Measurements from ENCODE around the gene FLOT2. TPM values are rescaled to one million over a fixed set of nuclear protein-coding genes. Genes with fewer than 3 reads are reported as not detected.

The FLOT2 gene
- total and polyA plus RNA-seq, 12 donors, result 23.8 to 193 (median 69.1) TPM

GRCh38 chr17:28867276-28867675 lies 30.3 kb downstream of the FLOT2 start:
- no peaks in the 10 kb centered on the region for H3K36me3 ChIP-seq (replicated peaks in 1 of 2)
- H3K4me1 ChIP-seq (replicated peaks in 1 of 2), result no peaks in the 10 kb centered on the region
- H3K9me3 ChIP-seq (replicated peaks in 1 of 3), result no peaks in the 10 kb centered on the region
- intact Hi-C loops (cut with DNase I), result no loop called here
- no peak overlapping the region for H3K4me3 ChIP-seq
- 76 to 84% (median 79%) methylated on average over 7 of the region's 7 CpGs for WGBS, 4 donors
- no peak overlapping the region for H3K27ac ChIP-seq
- TF ChIP-seq CTCF (IDR thresholded peaks at IDR 0.05) (no peak), POLR2A (IDR thresholded peaks at IDR 0.05) (no peak)
- no peaks in the 10 kb centered on the region for H3K27me3 ChIP-seq
- DNase-seq, result no peak

GRCh38 chr17:28865946-28866752 lies 31.4 kb downstream of the FLOT2 start:
- TF ChIP-seq CTCF (IDR thresholded peaks at IDR 0.05), result no peak
- no peak for TF ChIP-seq POLR2A (IDR thresholded peaks at IDR 0.05)
- H3K27ac ChIP-seq, result no peak overlapping the region
- H3K36me3 ChIP-seq (replicated peaks in 1 of 2), result peaks cover 0 to under 1% of the 10 kb centered on the region in 2 donors
- H3K9me3 ChIP-seq (replicated peaks in 1 of 3), result no peaks in the 10 kb centered on the region
- 66 to 88% (median 83%) methylated on average over 5 to 13 of the region's 13 CpGs for WGBS, 4 donors
- no peak overlapping the region for H3K4me3 ChIP-seq
- intact Hi-C loops (cut with DNase I), result no loop called here
- no peaks in the 10 kb centered on the region for H3K27me3 ChIP-seq
- DNase-seq, result no peak
- H3K4me1 ChIP-seq (replicated peaks in 1 of 2), result no peaks in the 10 kb centered on the region

- no peak for DNase-seq
- Histone ChIP-seq H3K9me3 (replicated peaks in 1 of 3) (no peaks in the 10 kb centered on the region), H3K27me3 (no peaks in the 10 kb centered on the region), H3K4me1 (replicated peaks in 1 of 2) (no peaks in the 10 kb centered on the region), H3K4me3 (no peak overlapping the region), H3K27ac (no peak overlapping the region), H3K36me3 (replicated peaks in 1 of 2) (peaks cover 0 to 10% of the 10 kb centered on the region in 2 donors)
- intact Hi-C loops (cut with DNase I), result loop anchor here in 1 of 2 donors (5.0 kb wide), 1 partner anchor 32 kb away; the partner anchor contains the start of gene FLOT2
- 79 to 83% (median 82%) methylated on average over 8 to 11 of the region's 11 CpGs for WGBS, 4 donors
- no peak for TF ChIP-seq POLR2A (IDR thresholded peaks at IDR 0.05)
- no peak for TF ChIP-seq CTCF (IDR thresholded peaks at IDR 0.05)
These were observed 32.3 kb downstream of the FLOT2 start for GRCh38 chr17:28864991-28865849.

- Histone ChIP-seq H3K27ac (no peak overlapping the region), H3K27me3 (no peaks in the 10 kb centered on the region), H3K4me1 (replicated peaks in 1 of 2) (no peaks in the 10 kb centered on the region), H3K9me3 (replicated peaks in 1 of 3) (no peaks in the 10 kb centered on the region), H3K36me3 (replicated peaks in 1 of 2) (peaks cover 0 to 22% of the 10 kb centered on the region in 2 donors), H3K4me3 (no peak overlapping the region)
- no peak for TF ChIP-seq CTCF (IDR thresholded peaks at IDR 0.05)
- no peak for TF ChIP-seq POLR2A (IDR thresholded peaks at IDR 0.05)
- WGBS, 4 donors, result 87 to 100% (median 90%) methylated on average over 1 of the region's 1 CpG
- intact Hi-C loops (cut with DNase I), result loop anchor here in 1 of 2 donors (5.0 kb wide), 1 partner anchor 33 kb away; the partner anchor contains the start of gene FLOT2
- no peak for DNase-seq
These were observed 33.6 kb downstream of the FLOT2 start for GRCh38 chr17:28863953-28864352.

All from adrenal gland (tissue), 12 donors.